ENCODE measurements around the gene BPI. TPM values are rescaled to one million over a fixed set of nuclear protein-coding genes. Genes with fewer than 3 reads are reported as not detected.

Gene BPI
- polyA plus RNA-seq, 1 of the 3 experiments (the other 2 are of a cell fraction), result not detected

DNA sequence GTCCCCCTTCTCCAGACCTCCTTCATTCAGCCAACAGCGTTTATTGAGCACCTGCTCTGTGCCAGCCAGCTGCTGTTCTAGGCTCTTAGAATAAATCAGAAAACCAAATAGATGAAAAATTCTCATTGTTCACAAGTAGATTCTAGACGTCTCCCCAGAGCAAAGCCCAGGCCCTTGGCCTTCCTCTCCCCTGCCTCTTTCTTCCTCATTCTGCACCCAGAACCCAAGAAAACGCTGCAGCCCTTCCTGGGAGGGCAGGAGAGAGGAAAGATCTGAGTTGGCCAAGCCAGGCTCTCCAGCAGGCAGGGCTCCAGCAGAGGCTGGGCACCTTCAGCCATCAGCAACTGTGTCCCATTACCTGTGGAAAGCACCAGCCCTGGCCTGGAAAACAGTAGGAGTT lies 12.0 kb upstream of the BPI start:
- Histone ChIP-seq H3K4me2 (no peak overlapping the region), H3K27me3 (ENCODE audit: insufficient read depth) (no peaks in the 10 kb centered on the region), H3K9me2 (no peaks in the 10 kb centered on the region), H3K9me3 (no peaks in the 10 kb centered on the region), H3K4me1 (ENCODE audit: control insufficient read depth in 1 of 2, insufficient read depth in 2 of 2, low read depth in 1 of 2, low read length in 1 of 2) (no peaks in the 10 kb centered on the region), H3K79me2 (ENCODE audit: insufficient read depth) (no peaks in the 10 kb centered on the region), H3K27ac (ENCODE audit: low read depth in 2 of 2, low read length in 1 of 2) (no peak overlapping the region), H3F3A (replicated peaks; ENCODE audit: insufficient read depth) (no peaks in the 10 kb centered on the region), H4K20me1 (ENCODE audit: insufficient read depth) (no peaks in the 10 kb centered on the region), H3K4me3 (ENCODE audit: low read depth in 2 of 2, low read length in 1 of 2) (no peak overlapping the region), H3K36me3 (replicated peaks in 1 of 2; ENCODE audit: control insufficient read depth in 1 of 2, insufficient read depth in 2 of 2, low read length in 1 of 2) (no peaks in the 10 kb centered on the region), H3K9ac (no peak overlapping the region), H2AFZ (ENCODE audit: low read depth) (no peak overlapping the region)
- CTCF ChIA-PET, result interaction anchor here (0.6 to 1.0 kb wide), 2 partner anchors 8 to 30 kb away, joined by 3 read pairs; no protein-coding TSS in a partner anchor
- POLR2A ChIA-PET, result no interaction called here
- TF ChIP-seq POLR2AphosphoS5 (IDR thresholded peaks at IDR 0.05; ENCODE audit: low read depth, low read length) (no peak), TAF1 (IDR thresholded peaks at IDR 0.05; ENCODE audit: borderline replicate concordance, low read depth, low read length) (no peak), ZBTB33 (IDR thresholded peaks at IDR 0.05; ENCODE audit: borderline replicate concordance, low read depth) (no peak), FOXM1 (IDR thresholded peaks at IDR 0.05; ENCODE audit: low read depth) (no peak), MXI1 (IDR thresholded peaks at IDR 0.05; ENCODE audit: low read depth, low read length) (no peak), NRF1 (IDR thresholded peaks at IDR 0.05; ENCODE audit: low read depth, low read length) (no peak), FOXJ3 (CRISPR knock-in tag; IDR thresholded peaks at IDR 0.05) (no peak), EZH2phosphoT487 (IDR thresholded peaks at IDR 0.05; ENCODE audit: borderline replicate concordance, low read depth) (no peak), GATA2 (CRISPR knock-in tag; IDR thresholded peaks at IDR 0.05) (no peak), JUND (IDR thresholded peaks at IDR 0.05) (no peak), TEAD4 (IDR thresholded peaks at IDR 0.05; ENCODE audit: borderline replicate concordance, insufficient read depth) (no peak)
- TF ChIP-seq, protein P1, sequence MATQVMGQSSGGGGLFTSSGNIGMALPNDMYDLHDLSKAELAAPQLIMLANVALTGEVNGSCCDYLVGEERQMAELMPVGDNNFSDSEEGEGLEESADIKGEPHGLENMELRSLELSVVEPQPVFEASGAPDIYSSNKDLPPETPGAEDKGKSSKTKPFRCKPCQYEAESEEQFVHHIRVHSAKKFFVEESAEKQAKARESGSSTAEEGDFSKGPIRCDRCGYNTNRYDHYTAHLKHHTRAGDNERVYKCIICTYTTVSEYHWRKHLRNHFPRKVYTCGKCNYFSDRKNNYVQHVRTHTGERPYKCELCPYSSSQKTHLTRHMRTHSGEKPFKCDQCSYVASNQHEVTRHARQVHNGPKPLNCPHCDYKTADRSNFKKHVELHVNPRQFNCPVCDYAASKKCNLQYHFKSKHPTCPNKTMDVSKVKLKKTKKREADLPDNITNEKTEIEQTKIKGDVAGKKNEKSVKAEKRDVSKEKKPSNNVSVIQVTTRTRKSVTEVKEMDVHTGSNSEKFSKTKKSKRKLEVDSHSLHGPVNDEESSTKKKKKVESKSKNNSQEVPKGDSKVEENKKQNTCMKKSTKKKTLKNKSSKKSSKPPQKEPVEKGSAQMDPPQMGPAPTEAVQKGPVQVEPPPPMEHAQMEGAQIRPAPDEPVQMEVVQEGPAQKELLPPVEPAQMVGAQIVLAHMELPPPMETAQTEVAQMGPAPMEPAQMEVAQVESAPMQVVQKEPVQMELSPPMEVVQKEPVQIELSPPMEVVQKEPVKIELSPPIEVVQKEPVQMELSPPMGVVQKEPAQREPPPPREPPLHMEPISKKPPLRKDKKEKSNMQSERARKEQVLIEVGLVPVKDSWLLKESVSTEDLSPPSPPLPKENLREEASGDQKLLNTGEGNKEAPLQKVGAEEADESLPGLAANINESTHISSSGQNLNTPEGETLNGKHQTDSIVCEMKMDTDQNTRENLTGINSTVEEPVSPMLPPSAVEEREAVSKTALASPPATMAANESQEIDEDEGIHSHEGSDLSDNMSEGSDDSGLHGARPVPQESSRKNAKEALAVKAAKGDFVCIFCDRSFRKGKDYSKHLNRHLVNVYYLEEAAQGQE (IDR thresholded peaks at IDR 0.05; ENCODE audit: low read depth, low read length), result no peak
- TF ChIP-seq, protein P2, sequence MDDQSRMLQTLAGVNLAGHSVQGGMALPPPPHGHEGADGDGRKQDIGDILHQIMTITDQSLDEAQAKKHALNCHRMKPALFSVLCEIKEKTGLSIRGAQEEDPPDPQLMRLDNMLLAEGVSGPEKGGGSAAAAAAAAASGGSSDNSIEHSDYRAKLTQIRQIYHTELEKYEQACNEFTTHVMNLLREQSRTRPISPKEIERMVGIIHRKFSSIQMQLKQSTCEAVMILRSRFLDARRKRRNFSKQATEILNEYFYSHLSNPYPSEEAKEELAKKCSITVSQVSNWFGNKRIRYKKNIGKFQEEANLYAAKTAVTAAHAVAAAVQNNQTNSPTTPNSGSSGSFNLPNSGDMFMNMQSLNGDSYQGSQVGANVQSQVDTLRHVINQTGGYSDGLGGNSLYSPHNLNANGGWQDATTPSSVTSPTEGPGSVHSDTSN (IDR thresholded peaks at IDR 0.05), result no peak
- no peak for DNase-seq
- WGBS (ENCODE audit: low lambda C conversion rate), result 28% methylated on average over 3 of the region's 3 CpGs

All from SK-N-SH (cell line).